Glutamatergic neuron (in vitro differentiated cells): ENCODE measurements around the gene CCDC157. TPM values are rescaled to one million over a fixed set of nuclear protein-coding genes. Genes with fewer than 3 reads are reported as not detected.

Experiments used
- DNase-seq: peaks from one replicate; pipeline ENCODE4 v3.0.0; 2022
- H3K27ac Mint-ChIP-seq: one replicate; pipeline ENCODE4 v1.8.0; 2020; ENCODE audit warnings: mild to moderate bottlenecking, mixed read lengths, inconsistent platforms; ENCODE audit not compliant: unreplicated experiment
- H3K27me3 Mint-ChIP-seq: one replicate; pipeline ENCODE4 v1.8.0; 2020; ENCODE audit warnings: mild to moderate bottlenecking, moderate library complexity, mixed read lengths, inconsistent platforms; ENCODE audit not compliant: unreplicated experiment
- H3K36me3 Mint-ChIP-seq: one replicate; pipeline ENCODE4 v1.8.0; 2020; ENCODE audit warnings: mild to moderate bottlenecking, mixed read lengths, inconsistent platforms; ENCODE audit not compliant: unreplicated experiment
- H3K4me1 Mint-ChIP-seq: one replicate; pipeline ENCODE4 v1.8.0; 2020; ENCODE audit warnings: mild to moderate bottlenecking, low read depth, mixed read lengths, inconsistent platforms; ENCODE audit not compliant: unreplicated experiment
- H3K4me3 Mint-ChIP-seq: one replicate; pipeline ENCODE4 v1.8.0; 2020; ENCODE audit warnings: mild to moderate bottlenecking, mixed read lengths, inconsistent platforms; ENCODE audit not compliant: unreplicated experiment
- H3K9me3 Mint-ChIP-seq: one replicate; pipeline ENCODE4 v1.8.0; 2020; ENCODE audit warnings: mild to moderate bottlenecking, moderate library complexity, mixed read lengths, inconsistent platforms; ENCODE audit not compliant: unreplicated experiment
- total RNA-seq: library from RNA; stranded (reverse); fragmentation: NEBNext Ultra II Directional; extraction: Animal tissue kit (Norgen Biotek cat#: 25700); gene quantifications from one replicate; pipeline ENCODE4 v1.2.1, GENCODE V29; 2021; ENCODE audit not compliant: unreplicated experiment
- TF ChIP-seq, protein P1 (sequence below): fragments of 200-600 bp; sonication (generic); IDR thresholded peaks from one replicate; pipeline ENCODE4 v1.5.0; 2021; ENCODE audit not compliant: partially characterized antibody, unreplicated experiment

The CCDC157 gene
- total RNA-seq, 1 donor from 2014 or later, result 6.2 TPM

DNA sequence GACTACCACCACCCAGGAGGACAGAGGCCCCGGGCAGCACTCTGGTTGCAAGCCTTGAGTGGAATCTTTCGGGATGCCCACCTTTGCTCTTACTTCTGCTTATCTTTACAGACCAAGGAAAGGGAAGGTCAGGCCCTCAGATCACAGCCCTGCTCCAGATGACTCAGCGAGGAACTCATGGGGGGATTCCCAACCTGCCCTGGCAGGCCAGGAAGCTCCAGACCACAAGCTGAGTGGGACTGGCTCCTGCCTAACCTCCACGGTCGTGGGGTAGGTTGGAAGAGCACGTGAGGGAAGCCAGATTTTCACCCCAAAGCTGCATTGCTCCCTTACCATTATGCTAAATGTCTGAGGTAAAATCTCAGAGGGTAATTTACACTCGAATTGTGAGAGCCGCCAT lies 41.9 kb upstream of the CCDC157 start:
- Mint-ChIP-seq H3K36me3 (no peaks in the 10 kb centered on the region), H3K4me1 (peaks cover 4% of the 10 kb centered on the region), H3K27ac (no peak overlapping the region), H3K4me3 (no peak overlapping the region), H3K9me3 (peaks cover 3% of the 10 kb centered on the region), H3K27me3 (no peaks in the 10 kb centered on the region)
- DNase-seq, result no peak
- TF ChIP-seq, protein P1, sequence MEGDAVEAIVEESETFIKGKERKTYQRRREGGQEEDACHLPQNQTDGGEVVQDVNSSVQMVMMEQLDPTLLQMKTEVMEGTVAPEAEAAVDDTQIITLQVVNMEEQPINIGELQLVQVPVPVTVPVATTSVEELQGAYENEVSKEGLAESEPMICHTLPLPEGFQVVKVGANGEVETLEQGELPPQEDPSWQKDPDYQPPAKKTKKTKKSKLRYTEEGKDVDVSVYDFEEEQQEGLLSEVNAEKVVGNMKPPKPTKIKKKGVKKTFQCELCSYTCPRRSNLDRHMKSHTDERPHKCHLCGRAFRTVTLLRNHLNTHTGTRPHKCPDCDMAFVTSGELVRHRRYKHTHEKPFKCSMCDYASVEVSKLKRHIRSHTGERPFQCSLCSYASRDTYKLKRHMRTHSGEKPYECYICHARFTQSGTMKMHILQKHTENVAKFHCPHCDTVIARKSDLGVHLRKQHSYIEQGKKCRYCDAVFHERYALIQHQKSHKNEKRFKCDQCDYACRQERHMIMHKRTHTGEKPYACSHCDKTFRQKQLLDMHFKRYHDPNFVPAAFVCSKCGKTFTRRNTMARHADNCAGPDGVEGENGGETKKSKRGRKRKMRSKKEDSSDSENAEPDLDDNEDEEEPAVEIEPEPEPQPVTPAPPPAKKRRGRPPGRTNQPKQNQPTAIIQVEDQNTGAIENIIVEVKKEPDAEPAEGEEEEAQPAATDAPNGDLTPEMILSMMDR, result no peak

DNA sequence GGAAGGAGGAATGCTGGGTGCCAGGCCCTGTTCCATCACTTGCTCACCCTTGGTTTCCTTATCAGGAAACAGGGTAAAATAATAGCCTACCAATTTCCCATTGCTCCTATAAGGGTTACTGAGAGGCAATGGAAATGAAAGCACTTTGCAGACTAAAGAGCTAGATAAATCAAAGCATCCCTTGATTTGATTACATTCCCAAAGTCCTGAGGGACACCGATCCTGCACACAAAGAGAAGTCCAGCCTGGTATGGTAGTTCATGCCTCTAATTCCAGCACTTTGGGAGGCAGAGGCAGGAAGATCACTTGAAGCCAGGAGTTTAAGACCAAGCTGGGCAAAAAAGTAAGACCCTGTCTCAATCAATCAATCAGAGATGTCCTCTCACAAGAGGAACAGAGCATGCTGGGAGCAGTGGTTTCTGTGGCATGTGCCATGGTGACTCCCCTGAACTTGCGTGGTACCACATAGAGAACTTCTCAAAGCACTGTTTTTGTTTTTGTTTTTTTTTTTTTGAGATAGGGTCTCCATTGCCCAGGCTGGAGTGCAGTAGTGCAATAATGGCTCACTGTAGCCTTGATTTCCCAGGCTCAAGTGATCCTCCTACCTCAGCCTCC lies 40.7 kb upstream of the CCDC157 start:
- Mint-ChIP-seq H3K9me3 (peaks cover 3% of the 10 kb centered on the region), H3K27ac (no peak overlapping the region)

DNA sequence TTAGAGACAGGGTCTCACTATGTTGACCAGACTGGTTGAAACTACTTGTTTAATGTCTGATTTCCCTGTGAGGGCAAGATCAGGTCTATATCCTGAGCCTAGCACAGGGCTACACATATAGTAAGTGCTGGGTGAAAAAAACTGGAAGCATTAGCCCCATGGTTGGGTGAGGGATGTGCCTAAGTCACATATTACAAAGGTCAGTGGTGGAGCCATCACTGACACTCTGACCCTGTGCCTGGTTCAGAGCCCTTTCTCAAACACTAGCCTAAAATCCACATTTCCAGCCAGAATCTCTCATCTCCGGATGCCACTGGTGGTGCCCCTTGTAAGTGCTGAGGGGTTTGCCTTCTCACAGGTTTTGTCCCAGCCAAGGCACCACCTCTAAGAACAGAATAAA lies 39.0 kb upstream of the CCDC157 start:
- Mint-ChIP-seq H3K4me1 (no peaks in the 10 kb centered on the region), H3K9me3 (peaks cover 5% of the 10 kb centered on the region), H3K27ac (no peak overlapping the region), H3K4me3 (no peak overlapping the region), H3K36me3 (no peaks in the 10 kb centered on the region), H3K27me3 (no peaks in the 10 kb centered on the region)
- TF ChIP-seq, protein P1, result no peak
- DNase-seq, result no peak

More for the DNA sequence above, 40.7 kb upstream of the CCDC157 start:
- TF ChIP-seq, protein P1, result no peak
- Mint-ChIP-seq H3K27me3 (no peaks in the 10 kb centered on the region), H3K36me3 (no peaks in the 10 kb centered on the region), H3K4me3 (no peak overlapping the region), H3K4me1 (no peaks in the 10 kb centered on the region)
- DNase-seq, result no peak

DNA sequence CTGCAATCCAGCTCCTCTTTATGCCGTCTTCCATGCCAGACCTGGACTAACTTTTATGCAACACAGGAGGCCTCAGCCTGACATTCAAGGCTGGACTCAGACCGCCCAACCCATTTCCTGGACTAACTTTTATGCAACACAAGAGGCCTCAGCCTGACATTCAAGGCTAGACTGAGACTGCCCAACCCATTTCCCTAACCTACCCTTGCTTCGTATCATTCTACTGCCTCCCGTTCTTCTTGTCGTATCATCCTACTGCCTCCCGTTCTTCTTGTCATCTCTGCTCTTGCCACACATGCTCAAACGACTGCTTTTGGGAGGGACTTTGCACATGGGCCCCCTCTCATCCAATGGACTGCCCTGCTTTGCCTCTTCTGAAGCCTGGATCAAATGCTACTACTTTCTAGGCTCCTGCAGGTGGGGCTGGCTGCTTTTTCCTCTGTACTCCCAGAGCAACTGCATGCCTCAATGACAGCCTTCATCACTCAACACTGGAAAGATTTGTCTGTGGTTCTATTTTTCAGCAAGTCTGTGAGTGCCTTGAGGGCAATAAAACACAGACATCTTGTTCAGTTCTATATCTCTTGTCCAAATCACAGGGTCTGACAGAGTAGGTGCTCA lies 37.9 kb upstream of the CCDC157 start:
- no peaks in the 10 kb centered on the region for H3K27me3 Mint-ChIP-seq
- H3K9me3 Mint-ChIP-seq, result peaks cover 5% of the 10 kb centered on the region
- DNase-seq, result no peak
- H3K36me3 Mint-ChIP-seq, result no peaks in the 10 kb centered on the region
- H3K27ac Mint-ChIP-seq, result no peak overlapping the region
- no peak overlapping the region for H3K4me3 Mint-ChIP-seq
- TF ChIP-seq, protein P1, result no peak
- H3K4me1 Mint-ChIP-seq, result no peaks in the 10 kb centered on the region

DNA sequence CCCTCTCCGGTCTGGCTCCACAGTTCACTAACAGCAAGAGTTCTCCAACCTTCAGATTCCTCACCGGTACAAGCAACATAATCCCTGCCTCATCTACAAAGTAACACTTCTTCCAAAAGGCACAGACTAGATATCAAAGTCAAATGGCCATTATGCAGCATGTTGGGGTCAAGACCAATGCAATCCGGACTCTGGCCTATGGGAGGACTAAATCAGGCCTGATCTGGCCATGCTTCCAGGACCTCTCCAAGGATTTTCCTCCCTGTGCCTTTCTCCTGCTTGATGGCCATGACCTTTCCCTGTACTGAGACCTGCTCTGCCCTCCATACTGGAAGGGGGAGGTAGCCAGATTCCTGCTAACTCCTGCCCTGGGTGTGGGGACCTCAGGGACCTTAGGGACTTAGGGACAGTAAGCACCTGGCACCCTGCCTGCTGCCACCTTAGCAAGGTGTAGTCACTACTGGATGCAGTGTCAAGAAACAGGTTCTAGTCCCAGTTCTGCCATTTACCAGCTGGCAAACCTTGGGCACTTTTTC lies 36.7 kb upstream of the CCDC157 start:
- Mint-ChIP-seq H3K27ac (no peak overlapping the region), H3K4me1 (peaks cover 2% of the 10 kb centered on the region), H3K4me3 (no peak overlapping the region), H3K36me3 (no peaks in the 10 kb centered on the region), H3K9me3 (peaks cover 6% of the 10 kb centered on the region), H3K27me3 (no peaks in the 10 kb centered on the region)
- TF ChIP-seq, protein P1, result no peak
- no peak for DNase-seq
